Neuronal stem cell (in vitro differentiated cells): ENCODE measurements around the gene LAMB3.

Source experiments
- DNase-seq: peaks from one replicate; pipeline ENCODE4 v3.0.0-alpha.2; 2013; ENCODE audit warnings: low spot score
- H2AFZ ChIP-seq: one replicate; pipeline ENCODE4 v1.6.1; 2013; ENCODE audit warnings: mild to moderate bottlenecking, low read length, inconsistent platforms
- H2AK5ac ChIP-seq: 2 replicates; pipeline ENCODE4 v1.6.1; 2013; ENCODE audit warnings: low read depth, mild to moderate bottlenecking, inconsistent platforms, low read length, moderate library complexity, mixed read lengths
- H2BK120ac ChIP-seq: 2 replicates; pipeline ENCODE4 v1.6.1; 2013; ENCODE audit warnings: low read depth, mild to moderate bottlenecking, inconsistent platforms, low read length, moderate library complexity, mixed read lengths
- H2BK12ac ChIP-seq: one replicate; pipeline ENCODE4 v1.6.1; 2013; ENCODE audit warnings: low read length, inconsistent platforms
- H2BK15ac ChIP-seq: 2 replicates; pipeline ENCODE4 v1.6.1; 2013; ENCODE audit warnings: mild to moderate bottlenecking, low read length, inconsistent platforms, mixed read lengths
- H2BK5ac ChIP-seq: one replicate; pipeline ENCODE4 v1.6.1; 2013; ENCODE audit warnings: inconsistent platforms, mild to moderate bottlenecking, low read length, moderate library complexity
- H3K14ac ChIP-seq: one replicate; pipeline ENCODE4 v1.6.1; 2013; ENCODE audit warnings: low read length, inconsistent platforms
- H3K18ac ChIP-seq: 2 replicates; pipeline ENCODE4 v1.6.1; 2013; ENCODE audit warnings: low read length, inconsistent platforms
- H3K23ac ChIP-seq: 2 replicates; pipeline ENCODE4 v1.6.1; 2013; ENCODE audit warnings: low read depth, mild to moderate bottlenecking, mixed read lengths, low read length, inconsistent platforms; ENCODE audit not compliant: poor library complexity
- H3K27ac ChIP-seq: replicated peaks from 3 replicates; pipeline ENCODE4 v1.5.1; 2013; ENCODE audit warnings: low read length, inconsistent platforms
- H3K27me3 ChIP-seq, 3 experiments: 2 replicates each; pipeline ENCODE4 v1.6.1; 2013; ENCODE audit warnings: low read length in 3 of 3, mild to moderate bottlenecking in 2 of 3, inconsistent platforms in 1 of 3, low read depth in 1 of 3, mixed read lengths in 1 of 3, moderate library complexity in 1 of 3; ENCODE audit not compliant: control insufficient read depth in 3 of 3, insufficient read depth in 3 of 3
- H3K36me3 ChIP-seq, 2 donors: replicated peaks in 1 of 2; 2 replicates each; pipeline ENCODE4 v1.6.1; 2013; ENCODE audit warnings: low read length in 2 of 2; ENCODE audit not compliant: control insufficient read depth in 2 of 2, insufficient read depth in 2 of 2
- H3K4ac ChIP-seq: 2 replicates; pipeline ENCODE4 v1.6.1; 2013; ENCODE audit warnings: inconsistent platforms, mild to moderate bottlenecking, low read length, moderate library complexity
- H3K4me1 ChIP-seq, 2 donors: 1 replicate in 1 of 2; 2 replicates in 1 of 2; pipeline ENCODE4 v1.6.1; 2013; ENCODE audit warnings: low read length in 2 of 2, low read depth in 1 of 2; ENCODE audit not compliant: control insufficient read depth in 2 of 2, insufficient read depth in 1 of 2
- H3K4me2 ChIP-seq: one replicate; pipeline ENCODE4 v1.6.1; 2013; ENCODE audit warnings: mild to moderate bottlenecking, low read length, inconsistent platforms; ENCODE audit not compliant: insufficient read depth, poor library complexity, severe bottlenecking
- H3K4me3 ChIP-seq, 2 donors: 2 replicates each; pipeline ENCODE4 v1.5.1; 2013; ENCODE audit warnings: low read length in 2 of 2, mild to moderate bottlenecking in 2 of 2, inconsistent platforms in 1 of 2, moderate library complexity in 1 of 2
- H3K79me1 ChIP-seq: one replicate; pipeline ENCODE4 v1.6.1; 2013; ENCODE audit warnings: low read depth, mild to moderate bottlenecking, inconsistent platforms, low read length, moderate library complexity
- H3K9ac ChIP-seq: one replicate; pipeline ENCODE4 v1.6.1; 2013; ENCODE audit warnings: mild to moderate bottlenecking, low read depth, low read length, inconsistent platforms; ENCODE audit not compliant: poor library complexity
- H3K9me3 ChIP-seq, 2 donors: replicated peaks in 1 of 2; 2 replicates each; pipeline versions ENCODE3 to v1.6.1; 2013; ENCODE audit warnings: low read length in 2 of 2, mild to moderate bottlenecking in 2 of 2, inconsistent platforms in 1 of 2, low read depth in 1 of 2, mixed read lengths in 1 of 2, moderate library complexity in 1 of 2; ENCODE audit not compliant: control insufficient read depth in 2 of 2, insufficient read depth in 1 of 2
- H4K8ac ChIP-seq: one replicate; pipeline ENCODE4 v1.6.1; 2013; ENCODE audit warnings: low read depth, mild to moderate bottlenecking, inconsistent platforms, low read length, moderate library complexity
- H4K91ac ChIP-seq: one replicate; pipeline ENCODE4 v1.6.1; 2013; ENCODE audit warnings: low read length, low read depth, mild to moderate bottlenecking, inconsistent platforms; ENCODE audit not compliant: poor library complexity
- WGBS, 2 donors: extraction: QIAGEN DNeasy Blood & Tissue Kit; methylation state at CpG; one replicate each; pipeline ENCODE4 v1.1.7; 2013; ENCODE audit warnings: missing lambda C conversion rate in 2 of 2, mixed read lengths in 1 of 2; ENCODE audit not compliant: insufficient read length in 2 of 2, insufficient replicate concordance in 1 of 2; ENCODE audit errors: extremely low coverage in 2 of 2; 5-methylcytosine and 5-hydroxymethylcytosine counted together

LAMB3 gene

DNA sequence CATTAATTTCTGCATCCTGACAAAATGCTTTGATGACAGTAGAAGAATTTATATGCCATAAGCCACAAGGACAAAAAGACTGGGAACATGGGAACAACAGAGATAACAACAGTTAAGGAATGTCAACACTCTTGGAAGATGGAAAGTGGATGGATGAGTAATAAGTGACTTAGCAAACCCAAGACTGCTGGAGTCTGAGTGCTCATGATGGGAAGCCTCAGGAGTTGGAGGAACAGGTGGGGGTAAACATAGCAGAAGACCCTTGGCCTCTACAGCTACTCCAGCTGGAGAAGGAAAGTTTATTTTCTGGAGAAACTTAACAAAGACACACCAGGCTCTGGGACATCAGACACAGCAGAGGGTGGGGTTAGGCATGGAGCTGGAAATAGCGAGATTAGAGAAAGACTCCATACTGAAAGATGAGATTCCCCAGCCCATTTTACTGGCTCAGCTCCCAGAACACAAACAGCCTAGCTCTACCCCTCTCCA is 36.6 kb upstream of the LAMB3 start:
- H2BK15ac ChIP-seq, result no peak overlapping the region
- H3K14ac ChIP-seq, result no peak overlapping the region
- H2BK5ac ChIP-seq, result no peak overlapping the region
- no peak overlapping the region for H4K8ac ChIP-seq
- H3K4ac ChIP-seq, result no peak overlapping the region
- H2BK12ac ChIP-seq, result no peak overlapping the region
- H3K9ac ChIP-seq, result no peak overlapping the region
- no peak overlapping the region for H2AK5ac ChIP-seq
- no peak overlapping the region for H3K23ac ChIP-seq
- DNase-seq, result no peak
- H3K79me1 ChIP-seq, result no peaks in the 10 kb centered on the region
- H2BK120ac ChIP-seq, result no peak overlapping the region
- H3K4me2 ChIP-seq, result no peak overlapping the region
- H3K9me3 ChIP-seq, result no peaks in the 10 kb centered on the region
- H3K27me3 ChIP-seq, result peaks cover 0 to 8% (median 0%) of the 10 kb centered on the region in 3 experiments
- WGBS, 2 donors, result no CpG with 5 or more reads among the region's 1 CpG
- H4K91ac ChIP-seq, result no peak overlapping the region
- H2AFZ ChIP-seq, result no peak overlapping the region
- H3K4me3 ChIP-seq, result no peak overlapping the region
- H3K4me1 ChIP-seq, result peaks cover 0 to 5% of the 10 kb centered on the region in 2 donors
- H3K27ac ChIP-seq, result no peak overlapping the region
- no peaks in the 10 kb centered on the region for H3K36me3 ChIP-seq
- H3K18ac ChIP-seq, result no peak overlapping the region

DNA sequence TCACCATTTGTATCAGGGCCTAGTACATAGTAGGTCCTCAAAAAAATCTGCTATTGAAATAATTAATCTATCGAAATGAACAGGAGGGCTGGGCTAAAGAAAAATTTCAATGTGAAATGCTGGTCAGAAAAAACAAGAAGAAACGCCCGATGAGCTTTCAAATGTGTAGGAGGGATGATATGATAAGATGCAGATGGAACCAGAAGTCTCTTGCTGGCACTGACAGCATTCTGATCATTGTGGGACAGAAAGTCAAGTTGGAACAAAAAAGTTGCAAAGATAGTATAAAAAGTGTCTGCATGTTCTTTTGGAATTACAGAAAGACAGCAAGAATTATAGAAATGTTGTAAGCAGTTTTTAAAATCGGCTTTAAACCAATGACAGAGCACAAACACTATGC is 34.1 kb upstream of the LAMB3 start:
- Histone ChIP-seq H3K36me3 (no peaks in the 10 kb centered on the region), H3K27me3 (peaks cover 0 to 11% (median 0%) of the 10 kb centered on the region in 3 experiments), H2AK5ac (no peak overlapping the region), H3K4me3 (no peak overlapping the region), H2BK15ac (no peak overlapping the region), H3K14ac (no peak overlapping the region), H3K4me2 (no peak overlapping the region), H3K23ac (no peak overlapping the region), H3K4ac (no peak overlapping the region), H2AFZ (no peak overlapping the region), H3K79me1 (no peaks in the 10 kb centered on the region), H4K8ac (no peak overlapping the region), H3K4me1 (peaks cover 0 to 5% of the 10 kb centered on the region in 2 donors), H3K9ac (no peak overlapping the region), H3K18ac (no peak overlapping the region), H3K27ac (no peak overlapping the region), H3K9me3 (no peaks in the 10 kb centered on the region), H2BK120ac (no peak overlapping the region), H2BK5ac (no peak overlapping the region), H4K91ac (no peak overlapping the region), H2BK12ac (no peak overlapping the region)
- DNase-seq, result no peak
- no CpG with 5 or more reads among the region's 4 CpGs for WGBS, 2 donors

GRCh38 chr1:209685821-209686220 is 33.6 kb upstream of the LAMB3 start:
- no peaks in the 10 kb centered on the region for H3K9me3 ChIP-seq
- no peak overlapping the region for H3K4me3 ChIP-seq
- H2AFZ ChIP-seq, result no peak overlapping the region
- H2BK5ac ChIP-seq, result no peak overlapping the region
- no peak overlapping the region for H3K9ac ChIP-seq
- peaks cover 0 to 5% of the 10 kb centered on the region in 2 donors for H3K4me1 ChIP-seq
- peaks cover 0 to 7% (median 0%) of the 10 kb centered on the region in 3 experiments for H3K27me3 ChIP-seq
- H3K79me1 ChIP-seq, result no peaks in the 10 kb centered on the region
- H3K4me2 ChIP-seq, result no peak overlapping the region
- no peak overlapping the region for H3K14ac ChIP-seq
- H3K23ac ChIP-seq, result no peak overlapping the region
- H2BK15ac ChIP-seq, result no peak overlapping the region
- H3K18ac ChIP-seq, result no peak overlapping the region
- no peak overlapping the region for H4K8ac ChIP-seq
- no peak overlapping the region for H3K27ac ChIP-seq
- no peak overlapping the region for H2BK120ac ChIP-seq
- no CpG with 5 or more reads among the region's 4 CpGs for WGBS, 2 donors
- no peak overlapping the region for H2BK12ac ChIP-seq
- H3K36me3 ChIP-seq, result no peaks in the 10 kb centered on the region
- H3K4ac ChIP-seq, result no peak overlapping the region
- DNase-seq, result no peak
- H2AK5ac ChIP-seq, result no peak overlapping the region
- H4K91ac ChIP-seq, result no peak overlapping the region

DNA sequence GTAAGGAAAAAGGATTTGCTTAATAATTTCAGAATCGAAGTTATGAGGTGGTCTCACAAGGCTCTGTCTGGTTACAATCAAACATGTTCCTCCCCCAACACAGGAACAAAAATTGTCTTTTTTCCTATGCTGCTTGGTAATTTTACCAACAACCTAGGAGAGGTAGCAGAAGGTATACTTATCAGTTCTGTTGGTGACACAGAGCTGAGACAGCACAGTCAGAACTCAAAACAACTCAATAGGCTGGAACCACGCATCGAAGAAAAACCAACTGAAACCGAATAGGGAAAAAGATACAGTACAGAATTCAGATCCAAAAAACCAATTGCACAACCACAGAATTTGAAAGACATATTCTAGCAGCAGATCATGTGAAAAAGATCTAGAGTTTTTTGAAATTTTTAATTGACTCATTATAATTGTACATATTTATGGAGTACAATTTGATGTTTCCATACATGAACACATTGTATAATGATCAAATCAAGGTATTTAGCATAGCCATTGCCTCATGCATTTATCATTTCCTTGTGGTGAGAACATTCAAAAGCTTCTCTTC is 26.8 kb upstream of the LAMB3 start:
- Histone ChIP-seq H2BK5ac (no peak overlapping the region), H3K18ac (no peak overlapping the region), H4K8ac (no peak overlapping the region), H3K36me3 (no peaks in the 10 kb centered on the region), H3K4me3 (no peak overlapping the region), H3K27me3 (peaks cover 0 to 41% (median 33%) of the 10 kb centered on the region in 3 experiments), H4K91ac (no peak overlapping the region), H2AK5ac (no peak overlapping the region), H3K14ac (no peak overlapping the region), H2AFZ (no peak overlapping the region), H2BK12ac (no peak overlapping the region), H3K9ac (no peak overlapping the region), H3K4me2 (no peak overlapping the region), H3K9me3 (no peaks in the 10 kb centered on the region), H2BK120ac (no peak overlapping the region), H3K4me1 (no peaks in the 10 kb centered on the region), H3K27ac (no peak overlapping the region), H3K4ac (no peak overlapping the region), H2BK15ac (no peak overlapping the region), H3K79me1 (no peaks in the 10 kb centered on the region), H3K23ac (no peak overlapping the region)
- WGBS, 2 donors, result no CpG with 5 or more reads among the region's 4 CpGs
- no peak for DNase-seq
